Measurements from ENCODE around the gene COL27A1.

COL27A1 gene

GRCh38 chr9:114210691-114211276, 55.4 kb downstream of the COL27A1 start:
- TF ChIP-seq CTCF (IDR thresholded peaks at IDR 0.05; ENCODE audit: borderline replicate concordance, insufficient read depth, low read depth, low read length): no peak
- H3K4me3 ChIP-seq (ENCODE audit: low read depth, low read length): no peak overlapping the region

- TF ChIP-seq CTCF (IDR thresholded peaks at IDR 0.05; ENCODE audit: borderline replicate concordance, insufficient read depth, low read depth, low read length): no peak
- no peak overlapping the region for H3K4me3 ChIP-seq (ENCODE audit: low read depth, low read length)
These were observed 57.5 kb downstream of the COL27A1 start for GRCh38 chr9:114212826-114213225.

- TF ChIP-seq CTCF (IDR thresholded peaks at IDR 0.05; ENCODE audit: borderline replicate concordance, insufficient read depth, low read depth, low read length): no peak
These were observed 58.2 kb downstream of the COL27A1 start for GRCh38 chr9:114213566-114213965.

GRCh38 chr9:114214181-114214580, 58.8 kb downstream of the COL27A1 start:
- no peak for TF ChIP-seq CTCF (IDR thresholded peaks at IDR 0.05; ENCODE audit: borderline replicate concordance, insufficient read depth, low read depth, low read length)

More at GRCh38 chr9:114213566-114213965, 58.2 kb downstream of the COL27A1 start:
- H3K4me3 ChIP-seq (ENCODE audit: low read depth, low read length): no peak overlapping the region

GRCh38 chr9:114214686-114215414, 59.5 kb downstream of the COL27A1 start:
- no peak for TF ChIP-seq CTCF (IDR thresholded peaks at IDR 0.05; ENCODE audit: borderline replicate concordance, insufficient read depth, low read depth, low read length)
- no peak overlapping the region for H3K4me3 ChIP-seq (ENCODE audit: low read depth, low read length)

More at GRCh38 chr9:114214181-114214580, 58.8 kb downstream of the COL27A1 start:
- no peak overlapping the region for H3K4me3 ChIP-seq (ENCODE audit: low read depth, low read length)

- no peak overlapping the region for H3K4me3 ChIP-seq (ENCODE audit: low read depth, low read length)
- TF ChIP-seq CTCF (IDR thresholded peaks at IDR 0.05; ENCODE audit: borderline replicate concordance, insufficient read depth, low read depth, low read length): no peak
These were observed 60.7 kb downstream of the COL27A1 start for GRCh38 chr9:114216081-114216480.

- TF ChIP-seq CTCF (IDR thresholded peaks at IDR 0.05; ENCODE audit: borderline replicate concordance, insufficient read depth, low read depth, low read length): no peak
- no peak overlapping the region for H3K4me3 ChIP-seq (ENCODE audit: low read depth, low read length)
These were observed 61.6 kb downstream of the COL27A1 start for GRCh38 chr9:114216976-114217375.

All from GM12875 (cell line).